HG03457 (cell line): ENCODE data around the gene CD46.

ENCODE experiments used
- ATAC-seq: cut with Tn5 transposase; IDR thresholded peaks from one replicate; pipeline ENCODE4 v1.9.1; 2021; ENCODE audit warnings: moderate number of reproducible peaks; ENCODE audit not compliant: unreplicated experiment

Gene CD46

DNA sequence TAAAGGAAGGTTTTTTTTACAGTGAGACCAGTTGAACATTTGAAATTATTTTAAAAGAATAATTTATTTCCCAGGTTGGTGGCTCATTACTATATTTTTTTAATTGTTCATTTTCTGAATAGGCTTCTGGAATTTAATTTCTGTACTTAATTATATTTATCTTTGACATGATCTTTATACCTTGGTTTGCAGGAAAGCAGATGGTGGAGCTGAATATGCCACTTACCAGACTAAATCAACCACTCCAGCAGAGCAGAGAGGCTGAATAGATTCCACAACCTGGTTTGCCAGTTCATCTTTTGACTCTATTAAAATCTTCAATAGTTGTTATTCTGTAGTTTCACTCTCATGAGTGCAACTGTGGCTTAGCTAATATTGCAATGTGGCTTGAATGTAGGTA lies 41.5 kb downstream of the CD46 start:
- no peak for ATAC-seq

DNA sequence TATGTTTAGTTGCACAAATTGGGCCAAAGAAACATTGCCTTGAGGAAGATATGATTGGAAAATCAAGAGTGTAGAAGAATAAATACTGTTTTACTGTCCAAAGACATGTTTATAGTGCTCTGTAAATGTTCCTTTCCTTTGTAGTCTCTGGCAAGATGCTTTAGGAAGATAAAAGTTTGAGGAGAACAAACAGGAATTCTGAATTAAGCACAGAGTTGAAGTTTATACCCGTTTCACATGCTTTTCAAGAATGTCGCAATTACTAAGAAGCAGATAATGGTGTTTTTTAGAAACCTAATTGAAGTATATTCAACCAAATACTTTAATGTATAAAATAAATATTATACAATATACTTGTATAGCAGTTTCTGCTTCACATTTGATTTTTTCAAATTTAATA lies 43.0 kb downstream of the CD46 start:
- ATAC-seq = no peak

DNA sequence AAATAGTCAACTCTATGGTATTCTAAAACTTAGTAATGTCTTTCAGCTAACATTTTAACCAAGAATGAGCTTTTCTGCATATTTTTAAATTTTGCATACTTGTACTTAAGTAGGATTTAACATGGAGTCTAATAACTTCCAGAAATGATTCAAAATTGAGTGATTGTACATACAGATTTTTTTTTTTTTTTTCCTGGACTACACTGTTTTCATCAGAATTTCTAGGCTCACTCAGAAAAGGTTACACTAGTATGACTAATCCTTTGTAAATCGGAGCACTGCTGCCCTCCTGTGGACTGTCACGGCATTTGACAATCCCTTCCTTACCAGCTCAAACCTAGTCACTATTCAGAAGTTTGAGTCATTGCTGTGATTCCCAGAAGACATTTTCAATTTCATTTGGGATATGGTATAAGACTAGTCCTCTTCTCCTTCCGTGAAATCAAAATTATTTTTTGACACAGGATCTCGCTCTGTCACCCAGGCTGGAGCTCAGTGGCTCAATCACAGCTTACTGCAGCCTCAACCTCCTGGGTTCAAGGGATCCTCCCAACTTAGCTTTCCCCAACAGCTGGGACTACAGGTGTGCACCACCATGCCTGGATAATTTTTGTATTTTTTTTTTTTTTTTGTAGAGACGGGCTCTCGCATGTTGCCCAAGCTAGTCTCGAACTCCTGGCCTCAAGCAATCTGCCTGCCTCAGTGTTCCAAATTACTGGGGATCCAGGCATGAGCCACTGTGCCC lies 45.5 kb downstream of the CD46 start:
- ATAC-seq = peak; percentile 54

DNA sequence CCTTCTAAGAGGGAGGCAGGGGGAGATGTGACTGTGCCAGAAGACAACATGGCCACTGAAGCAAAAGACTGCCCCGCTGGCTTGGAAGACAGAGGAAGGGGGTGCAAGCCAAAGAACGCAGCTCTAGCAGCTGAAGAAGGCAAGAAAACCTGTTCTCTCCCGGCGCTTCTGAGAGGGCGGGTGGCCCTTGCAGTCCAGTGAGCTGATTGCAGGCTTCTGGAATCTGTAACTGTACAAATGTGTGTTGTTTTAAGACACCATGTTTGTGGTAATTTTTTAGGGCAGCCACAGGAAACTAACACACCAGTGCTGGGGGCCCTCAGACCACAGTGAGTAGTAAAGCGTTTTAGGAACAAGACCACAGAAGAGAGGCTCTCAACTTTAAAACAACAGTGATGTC lies 47.0 kb downstream of the CD46 start:
- ATAC-seq = no peak

DNA sequence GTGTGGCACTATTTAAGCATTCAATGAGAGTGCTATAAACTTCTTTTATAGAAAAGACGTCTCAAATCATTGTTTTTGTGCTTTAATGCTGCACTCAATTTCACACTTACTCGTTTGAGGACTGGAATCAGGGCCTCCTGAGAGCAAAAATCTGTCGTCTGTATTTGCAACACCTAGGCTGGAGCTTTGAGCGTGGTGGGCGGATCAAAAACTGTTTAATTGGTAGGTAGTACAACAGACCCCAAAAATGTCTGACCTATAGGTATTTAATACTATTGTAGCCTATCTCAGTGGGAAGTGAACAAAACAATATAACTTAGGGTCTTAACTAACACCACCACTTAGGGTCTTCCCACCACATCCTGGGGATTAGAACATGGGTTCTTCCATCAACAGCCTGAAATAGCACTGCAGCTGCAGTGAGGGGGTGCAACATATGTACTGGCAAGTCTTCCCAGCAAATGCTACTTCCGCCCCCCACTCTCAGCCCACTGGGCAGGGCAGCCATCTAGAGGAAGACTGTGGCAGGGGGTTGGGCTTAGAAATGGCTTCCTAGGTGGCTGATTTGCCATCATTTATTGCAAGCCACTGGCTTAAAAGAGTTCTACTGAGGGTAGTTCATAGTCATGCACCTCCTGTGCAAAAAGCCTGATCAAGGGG lies 48.3 kb downstream of the CD46 start:
- ATAC-seq = no peak

DNA sequence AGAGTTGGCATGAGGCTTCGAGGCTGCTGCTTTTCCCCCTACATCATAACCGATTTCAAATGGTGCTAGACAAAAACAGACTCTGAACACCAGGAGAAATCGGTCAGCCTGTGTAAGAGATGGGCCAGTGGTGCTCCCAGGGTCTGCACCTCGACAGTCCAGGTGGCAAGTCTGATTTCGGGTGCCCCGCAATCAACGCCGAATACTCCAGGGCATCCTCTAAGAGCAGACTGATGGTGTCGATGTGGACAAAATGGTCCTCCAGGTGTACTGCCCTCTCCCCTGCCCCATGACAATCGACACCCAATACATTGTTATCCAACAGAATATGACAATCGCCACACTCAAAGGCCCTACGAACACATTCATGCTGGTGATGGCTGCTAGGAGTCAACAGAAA lies 50.0 kb downstream of the CD46 start:
- ATAC-seq = no peak

DNA sequence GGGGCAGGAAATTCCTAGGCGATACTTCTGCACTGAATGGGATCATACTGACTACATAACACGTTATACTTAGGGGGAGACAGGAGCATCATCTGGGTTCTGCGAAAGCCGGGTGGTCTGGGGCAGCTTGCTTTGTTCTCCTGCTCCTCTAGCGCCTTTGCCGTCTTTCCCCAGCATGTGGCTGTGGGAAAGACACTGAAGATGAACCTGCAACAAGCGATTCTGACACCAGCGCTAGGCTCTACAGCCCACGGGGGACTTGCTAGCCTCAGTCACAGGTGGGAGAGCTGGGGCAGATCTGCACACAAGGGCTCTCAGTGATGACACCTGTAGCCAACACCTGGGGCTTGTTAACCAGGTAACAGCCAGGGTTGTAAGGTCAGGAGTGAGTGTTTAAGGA lies 51.8 kb downstream of the CD46 start:
- ATAC-seq = no peak

DNA sequence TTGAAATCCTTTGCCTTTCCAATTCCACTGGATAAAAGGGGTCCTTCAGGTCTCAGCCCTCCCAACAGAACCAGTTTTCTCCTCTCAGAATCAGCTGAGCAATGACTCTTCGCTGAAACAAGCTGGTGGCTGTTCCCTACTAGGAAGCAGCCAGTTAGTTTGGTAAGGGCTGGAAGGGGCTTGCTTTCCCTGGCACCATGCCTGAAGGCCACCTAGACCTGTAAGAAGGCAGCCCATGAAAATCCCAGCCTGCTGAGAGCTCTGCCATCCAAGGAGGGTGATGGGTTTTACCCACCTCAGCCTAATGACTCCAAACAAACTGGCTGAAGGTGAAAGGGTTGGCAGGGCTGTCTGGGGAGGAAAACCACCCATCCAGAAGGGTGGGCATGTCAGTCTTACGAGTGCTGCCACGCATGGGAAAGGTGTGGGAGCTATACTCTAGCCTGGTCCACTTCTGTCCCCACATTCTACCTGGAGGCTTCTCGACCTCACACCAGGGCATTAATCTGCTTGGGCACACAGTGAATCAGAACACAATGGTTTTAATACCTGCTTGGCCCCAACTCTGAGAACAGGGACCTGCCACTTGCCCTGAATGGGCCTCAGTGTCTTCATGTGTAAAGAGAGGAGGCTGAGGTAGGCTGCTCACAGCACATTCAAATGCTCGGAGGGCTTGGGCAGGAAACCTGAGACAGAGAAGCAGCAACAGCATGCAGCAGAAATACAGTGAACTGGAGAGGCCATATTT lies 53.0 kb downstream of the CD46 start:
- no peak for ATAC-seq

DNA sequence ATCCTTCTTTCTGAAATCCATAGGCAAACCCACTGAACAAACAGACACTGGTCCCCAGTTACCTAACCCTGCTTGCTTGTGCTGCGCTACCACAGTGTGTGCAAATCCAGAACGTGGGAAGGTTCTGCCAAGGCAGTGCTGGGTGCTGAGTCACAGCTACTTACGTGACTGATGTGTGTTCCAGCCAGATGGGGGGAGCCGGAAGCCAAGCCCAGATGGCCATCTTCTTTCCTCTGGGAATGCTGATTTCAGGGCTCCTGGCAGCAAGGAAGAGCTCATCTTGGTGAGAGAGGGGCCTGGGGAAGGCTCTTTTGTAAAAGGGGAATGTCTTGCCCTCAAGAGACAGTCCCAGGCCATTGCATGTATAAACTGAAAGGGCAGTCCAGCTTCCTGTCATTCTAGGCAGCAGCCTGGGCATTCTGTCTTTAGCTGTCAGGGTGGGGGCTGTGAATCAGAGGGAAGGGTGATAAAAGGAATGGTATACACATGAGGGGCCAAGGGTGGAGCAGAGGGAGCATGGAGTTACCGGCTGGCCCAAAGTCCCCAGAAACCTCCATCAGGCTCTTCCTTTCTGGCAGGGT lies 54.1 kb downstream of the CD46 start:
- ATAC-seq = no peak

DNA sequence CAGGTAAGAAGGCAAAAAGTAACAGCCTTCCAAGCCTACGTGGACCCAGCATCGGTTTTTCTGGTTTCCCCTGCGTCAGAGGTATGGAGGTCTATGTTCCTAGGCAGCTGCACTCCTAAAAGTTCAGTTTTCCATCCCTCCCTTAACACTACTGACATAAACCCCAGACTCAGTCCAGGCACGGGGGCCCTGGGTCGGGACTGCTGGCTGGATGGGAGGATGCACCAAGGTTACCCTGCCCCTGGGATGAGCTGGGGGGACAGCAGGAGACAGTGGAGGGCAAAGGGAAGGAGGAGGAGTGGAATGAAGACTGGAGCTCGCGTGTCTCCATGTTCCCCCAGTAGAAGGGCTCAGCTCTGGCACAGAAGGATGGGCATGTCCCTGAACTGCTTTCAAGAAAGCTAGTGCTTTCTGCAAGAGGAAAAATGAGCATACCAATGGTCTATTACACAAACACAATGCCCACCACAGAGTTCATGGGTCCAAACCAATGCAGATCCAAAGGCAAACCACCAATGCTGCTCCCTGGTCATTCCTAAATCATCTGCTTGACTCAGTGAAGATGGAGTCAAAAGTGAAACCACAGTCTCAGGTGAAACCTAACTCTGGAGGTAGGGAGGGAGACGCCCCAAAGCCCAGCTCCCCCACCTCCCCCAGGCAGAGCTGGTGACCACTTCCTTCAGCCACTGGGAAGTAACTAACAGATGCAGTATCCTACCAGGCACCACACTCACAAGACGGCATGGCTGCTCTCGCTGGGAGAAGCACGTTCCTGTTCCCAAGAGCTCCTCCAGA lies 54.9 kb downstream of the CD46 start:
- ATAC-seq = no peak

DNA sequence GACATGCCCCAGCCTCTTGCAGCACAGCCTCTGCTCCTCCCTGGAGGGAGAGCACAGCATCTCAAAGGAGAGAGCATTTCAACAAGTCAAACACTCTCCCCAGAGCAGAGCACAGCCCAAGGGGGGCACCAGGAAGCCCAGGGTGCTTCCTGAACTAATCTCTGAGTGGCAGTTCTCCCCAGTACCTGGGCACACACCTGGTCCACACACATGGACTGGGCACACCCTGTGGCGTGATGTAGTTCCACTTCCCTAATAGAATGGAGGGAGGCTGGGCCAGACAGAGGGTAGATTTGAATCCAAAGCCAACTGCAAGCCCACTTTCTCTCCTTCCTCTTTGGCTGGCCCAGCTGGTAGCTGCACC lies 55.5 kb downstream of the CD46 start:
- ATAC-seq = no peak

DNA sequence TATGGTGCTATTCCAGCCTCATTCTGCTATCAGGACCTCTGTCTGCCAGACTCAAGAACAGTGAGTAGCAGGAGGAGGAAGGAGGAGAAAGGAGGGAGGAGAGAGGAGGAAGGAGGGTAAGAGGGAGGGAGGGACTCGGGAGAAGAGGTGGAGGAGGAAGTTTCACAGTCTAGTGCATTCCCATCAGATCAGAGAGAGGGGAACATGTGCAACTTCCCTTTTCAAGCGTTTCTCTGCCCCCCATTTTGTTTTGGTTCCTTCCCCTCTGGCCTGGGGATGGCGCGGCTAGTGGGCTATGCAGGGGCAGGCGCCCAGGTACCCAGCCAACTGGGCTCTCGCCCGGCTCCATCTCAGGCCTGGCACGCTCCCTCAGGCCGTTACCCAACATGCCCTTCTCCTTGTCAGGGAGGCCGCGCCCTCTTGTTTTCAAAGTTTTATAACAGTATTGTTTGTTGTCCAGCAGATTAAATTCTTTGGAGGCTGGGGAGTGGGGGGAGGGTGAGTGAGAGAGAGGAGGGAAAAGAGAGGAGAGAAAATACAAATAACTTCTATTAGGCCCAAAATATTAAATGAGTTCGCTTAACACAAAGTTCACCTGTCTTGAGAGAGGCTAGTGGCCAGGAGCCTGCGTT lies 56.0 kb downstream of the CD46 start:
- no peak for ATAC-seq

DNA sequence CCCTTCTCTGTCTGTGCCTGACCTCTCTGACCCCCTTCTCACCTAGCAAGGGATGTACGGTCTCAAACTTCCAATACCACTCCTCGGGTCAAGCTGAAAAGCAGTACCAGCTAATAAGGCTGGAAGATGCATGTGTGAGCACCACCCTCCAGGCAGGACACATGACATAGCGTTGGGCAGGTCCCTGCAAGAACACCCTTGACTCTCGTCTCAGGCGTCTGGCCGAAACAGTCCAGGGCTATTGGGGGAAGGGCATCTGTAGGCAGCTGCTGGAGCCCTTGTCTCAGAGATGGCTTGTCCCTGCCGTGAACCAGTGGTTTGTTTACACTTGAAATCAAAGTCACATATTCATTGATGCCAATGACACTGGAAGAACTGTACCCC lies 56.5 kb downstream of the CD46 start:
- ATAC-seq = no peak

DNA sequence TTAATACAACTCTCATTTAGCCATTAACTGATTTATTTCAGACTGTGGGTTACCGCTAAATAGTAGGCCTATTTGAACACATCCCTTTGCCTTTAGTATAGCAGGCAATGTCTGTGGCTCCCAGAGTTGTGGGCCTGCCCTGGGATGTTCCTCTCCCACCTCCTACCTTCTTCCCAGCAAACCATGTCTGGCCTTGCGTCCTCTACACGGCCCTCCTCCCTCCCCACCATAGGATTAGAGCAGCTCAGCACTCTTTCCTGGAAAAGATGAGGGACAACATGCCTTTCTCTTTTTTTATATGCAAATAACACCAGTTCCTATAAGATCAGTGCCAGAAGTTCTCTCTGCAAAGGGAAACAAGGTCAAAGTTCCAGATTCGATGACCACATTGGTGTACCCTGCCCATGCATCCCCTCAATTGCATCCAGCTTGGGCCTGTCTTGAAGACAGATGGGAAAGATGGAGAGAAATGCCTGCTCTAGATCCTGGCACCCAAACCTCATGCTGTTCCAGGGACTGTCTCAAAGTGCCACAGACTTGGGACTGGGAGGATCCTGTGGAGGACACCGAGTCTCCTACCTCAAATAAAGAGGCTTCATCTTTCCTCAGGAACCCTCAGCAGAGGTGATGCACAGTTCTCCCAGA lies 57.2 kb downstream of the CD46 start:
- ATAC-seq = no peak

DNA sequence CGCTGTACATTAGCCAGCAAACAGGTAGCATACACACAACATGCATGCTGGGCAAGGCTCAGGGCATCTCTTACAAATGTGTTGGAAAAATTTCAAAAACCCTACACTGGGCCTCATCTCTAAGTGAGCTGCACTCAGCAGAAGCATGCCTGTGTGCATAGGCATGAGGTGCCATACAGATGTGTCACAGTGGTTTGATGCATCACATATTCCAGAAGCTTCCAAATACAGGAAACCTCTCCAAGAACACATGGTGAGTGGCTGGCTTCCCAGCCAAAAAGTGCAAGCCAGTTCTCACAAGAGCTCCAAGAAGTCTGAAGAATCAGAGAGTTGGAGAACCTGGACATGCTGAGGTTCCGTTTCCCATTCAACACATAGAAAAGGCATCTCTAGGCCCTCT lies 58.3 kb downstream of the CD46 start:
- ATAC-seq = no peak

DNA sequence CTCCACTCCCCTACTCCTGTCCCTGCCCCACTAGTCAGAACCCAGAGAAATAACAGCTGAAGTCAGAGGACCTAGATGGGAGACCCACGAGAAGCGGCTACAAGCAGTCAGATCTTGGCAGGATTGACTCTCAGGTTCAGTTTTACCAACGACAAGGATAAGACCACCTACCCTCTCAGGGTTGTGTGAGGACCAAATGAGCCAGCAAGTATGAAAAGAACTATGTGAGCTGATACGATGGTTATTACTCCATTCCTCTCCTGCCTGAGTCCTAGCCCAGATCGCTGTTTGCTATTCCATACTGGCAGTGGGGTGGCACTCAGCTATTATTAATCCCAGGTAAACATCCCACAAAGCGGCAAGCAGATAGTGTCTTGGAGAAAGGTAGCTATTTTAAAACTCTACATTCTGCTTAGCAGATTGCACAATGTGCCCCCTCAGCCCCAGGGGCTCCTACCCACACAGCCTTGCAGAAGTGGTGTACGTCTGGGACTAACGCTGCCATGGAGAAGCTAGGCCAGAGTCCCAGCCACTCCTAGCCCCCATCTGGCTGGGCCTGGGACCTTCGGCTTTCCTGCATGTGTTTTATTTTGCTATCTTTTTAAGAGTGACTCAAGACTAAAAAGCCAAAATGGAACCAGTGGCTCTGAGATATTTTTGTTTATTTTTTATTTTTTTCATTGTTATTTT lies 58.9 kb downstream of the CD46 start:
- no peak for ATAC-seq

DNA sequence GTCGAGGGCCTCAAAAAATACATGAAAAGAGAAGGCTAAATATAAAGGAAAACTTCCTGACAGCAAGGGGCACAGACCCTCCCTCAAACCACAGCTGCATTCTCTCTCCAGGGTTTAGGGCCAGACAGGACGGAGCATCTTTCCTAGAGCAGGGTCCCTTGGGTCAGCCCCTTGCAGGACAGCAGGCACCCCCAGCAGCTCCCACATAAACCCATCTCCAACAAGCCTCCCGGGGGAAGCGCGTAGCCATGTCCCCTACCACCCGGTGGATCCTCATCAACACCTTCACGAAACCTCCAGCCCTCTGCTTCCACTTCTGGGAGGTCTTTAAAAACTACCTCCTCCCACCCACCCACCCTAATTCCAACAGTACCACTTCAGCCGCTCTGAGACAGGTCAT lies 59.5 kb downstream of the CD46 start:
- ATAC-seq = no peak

DNA sequence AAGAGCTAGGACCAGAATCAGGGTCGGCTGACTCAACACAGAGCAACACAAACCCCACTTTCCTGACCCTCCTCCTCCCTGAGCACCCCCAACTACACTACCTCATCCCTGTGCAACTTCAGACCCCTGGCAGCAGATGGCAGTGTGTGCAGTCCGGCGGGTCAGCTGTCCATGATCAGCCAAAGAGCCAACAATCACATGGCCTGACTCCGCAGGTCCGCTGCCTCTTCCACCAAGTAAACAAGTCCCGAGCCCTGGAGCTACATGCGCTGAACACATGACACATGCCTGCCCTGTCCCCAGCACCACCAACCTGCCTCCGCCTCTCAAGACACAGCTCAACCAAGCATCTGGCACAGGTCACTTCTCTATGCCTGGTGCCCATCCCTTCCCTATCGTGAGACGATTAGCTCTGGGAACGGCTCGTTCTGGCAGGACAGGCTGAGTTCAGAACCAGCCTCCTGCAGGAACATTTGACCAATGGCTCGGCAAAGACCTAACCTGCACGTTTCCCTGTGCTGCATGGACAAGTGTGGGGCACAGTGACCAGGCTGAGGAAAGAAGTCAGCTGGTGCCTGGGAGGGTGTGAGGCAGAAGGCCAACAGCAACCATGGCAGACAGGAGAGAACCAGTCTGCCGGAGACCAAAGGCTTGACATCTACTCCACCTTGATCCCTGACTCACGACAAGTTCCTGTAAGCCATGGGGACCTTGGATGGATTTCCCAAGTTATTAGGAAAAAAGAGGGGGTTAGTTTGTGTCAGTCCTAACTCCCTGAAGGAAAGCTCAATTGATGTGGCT lies 60.3 kb downstream of the CD46 start:
- ATAC-seq = no peak
